H1 (cell line): ENCODE results near the gene YLPM1. TPM values are rescaled to one million over a fixed set of nuclear protein-coding genes. Genes with fewer than 3 reads are reported as not detected.

Experiments used
- ASH2L ChIP-seq: fragments of 200-600, 300-600 bp; sonication (generic); IDR thresholded peaks from one replicate; pipeline ENCODE4 v1.7.1; 2017; ENCODE audit warnings: low read length
- CBX8 ChIP-seq: fragments of 300-800, 300-1000 bp; sonication (generic); IDR thresholded peaks from 2 replicates; pipeline ENCODE4 v1.7.1; 2016; ENCODE audit warnings: low read depth, low read length, borderline replicate concordance
- KDM1A ChIP-seq: fragments of 200-600, 300-600 bp; sonication (generic); IDR thresholded peaks from 2 replicates; pipeline ENCODE4 v1.7.1; 2016; ENCODE audit warnings: mild to moderate bottlenecking, low read length, borderline replicate concordance
- KDM5A ChIP-seq: fragments of 200-600 bp; IDR thresholded peaks from 2 replicates; pipeline ENCODE4 v1.7.1; 2012; ENCODE audit warnings: mild to moderate bottlenecking, low read length, inconsistent platforms, mixed read lengths
- POLR2AphosphoS5 ChIP-seq: IDR thresholded peaks from 2 replicates; pipeline ENCODE4 v1.6.1; 2011; ENCODE audit warnings: low read depth, low read length
- RBBP5 ChIP-seq: IDR thresholded peaks from 2 replicates; pipeline ENCODE4 v1.7.1; 2012; ENCODE audit warnings: low read depth, mild to moderate bottlenecking, inconsistent platforms, low read length, moderate library complexity, borderline replicate concordance
- TCF12 ChIP-seq: IDR thresholded peaks from 2 replicates; pipeline ENCODE4 v1.6.1; 2011; ENCODE audit warnings: low read depth, mild to moderate bottlenecking, low read length
- TEAD4 ChIP-seq: IDR thresholded peaks from 2 replicates; pipeline ENCODE4 v1.6.1; 2012; ENCODE audit warnings: low read depth, low read length, inconsistent platforms, mixed read lengths
- USF2 ChIP-seq: IDR thresholded peaks from 2 replicates; pipeline ENCODE4 v1.6.1; 2011; ENCODE audit warnings: low read length, improper control_type of control experiment
- polyA plus RNA-seq, 7 experiments: library from polyadenylated mRNA; depleted of rRNA in 3 of 7; stranded (reverse) in 5 of 7; unstranded in 2 of 7; fragments of >200 nt in 5 of 7; fragments of 200-250 nt in 2 of 7; gene quantifications; 1 replicate in 5 of 7; 2 replicates in 1 of 7; 4 replicates in 1 of 7; pipeline versions ENCODE4 v1.2.1 to v1.2.3, GENCODE V29; 2011 to 2013; ENCODE audit warnings: missing spikeins in 2 of 7, mixed read lengths in 2 of 7
- total RNA-seq: library from RNA; stranded (reverse); fragmentation: NEBNext Ultra II Directional; extraction: Animal tissue kit (Norgen Biotek cat#: 25700); gene quantifications from 2 replicates; pipeline ENCODE4 v1.2.1, GENCODE V29; 2021

Gene YLPM1
- total and polyA plus RNA-seq, 2 of the 8 experiments (the other 6 are each of a cell fraction or from before 2014, with no cell fraction given) = 13.5 to 71.7 TPM

GRCh38 chr14:74882103-74882920 is 119.2 kb downstream of the YLPM1 start (continued):
- TF ChIP-seq CBX8 = no peak
- TF ChIP-seq KDM1A = no peak
- no peak for TF ChIP-seq TCF12
- TF ChIP-seq TEAD4 = no peak
- no peak for TF ChIP-seq POLR2AphosphoS5
- TF ChIP-seq USF2 = no peak
- peak; percentile 9 for TF ChIP-seq ASH2L
- 0 out of 2 replicates have a peak, but pooled peaks have one; percentile 1 for TF ChIP-seq KDM5A
- 0 out of 2 replicates have a peak, but pooled peaks have one; percentile 20 for TF ChIP-seq RBBP5
- TF ChIP-seq, all 59 proteins: peak for 4

Other genes starting within 250 kb of the YLPM1 start
- 0.59 and 0.89 TPM in 2 replicates for gene LTBP2, start 151.1 kb upstream of the YLPM1 start, total RNA-seq
- gene LTBP2, start 151.1 kb upstream of the YLPM1 start, polyA plus RNA-seq (2011; rRNA removed) = 0.48 and 0.67 TPM in 2 replicates
- 31.4 and 31.5 TPM in 2 replicates for gene AREL1, start 50.2 kb upstream of the YLPM1 start, total RNA-seq
- 49.1 and 51.3 TPM in 2 replicates for gene AREL1, start 50.2 kb upstream of the YLPM1 start, polyA plus RNA-seq (2011; rRNA removed)
- 81.1 and 84.3 TPM in 2 replicates for gene FCF1, start 50.2 kb upstream of the YLPM1 start, total RNA-seq
- gene FCF1, start 50.2 kb upstream of the YLPM1 start, polyA plus RNA-seq (2011; rRNA removed) = 22.1 and 48.1 TPM in 2 replicates
- gene PROX2, start 112.8 kb downstream of the YLPM1 start, total RNA-seq = not detected in 2 replicates
- 0.03 and 0.08 TPM in 2 replicates for gene PROX2, start 112.8 kb downstream of the YLPM1 start, polyA plus RNA-seq (2011; rRNA removed)
- gene DLST, start 118.6 kb downstream of the YLPM1 start, total RNA-seq = 111 and 117 TPM in 2 replicates
- gene DLST, start 118.6 kb downstream of the YLPM1 start, polyA plus RNA-seq (2011; rRNA removed) = 96.5 and 120 TPM in 2 replicates
- 11.3 and 13.8 TPM in 2 replicates for gene RPS6KL1, start 159.9 kb downstream of the YLPM1 start, total RNA-seq
- gene RPS6KL1, start 159.9 kb downstream of the YLPM1 start, polyA plus RNA-seq (2011; rRNA removed) = 9.4 and 9.8 TPM in 2 replicates
- gene PGF, start 192.3 kb downstream of the YLPM1 start, total RNA-seq = 3.9 and 4.1 TPM in 2 replicates
- 2.1 and 2.8 TPM in 2 replicates for gene PGF, start 192.3 kb downstream of the YLPM1 start, polyA plus RNA-seq (2011; rRNA removed)
- gene EIF2B2, start 239.6 kb downstream of the YLPM1 start, total RNA-seq = 42.6 and 51.4 TPM in 2 replicates
- gene EIF2B2, start 239.6 kb downstream of the YLPM1 start, polyA plus RNA-seq (2011; rRNA removed) = 59.7 and 79.9 TPM in 2 replicates